ENCODE data around the gene FAM50B.

The FAM50B gene

GRCh38 chr6:3865463-3865862, 16.3 kb downstream of the FAM50B start:
- no peak for TF ChIP-seq EP300 (IDR thresholded peaks at IDR 0.05; ENCODE audit: borderline replicate concordance)
- no peak for TF ChIP-seq MAX (IDR thresholded peaks at IDR 0.05)
- TF ChIP-seq USF1 (IDR thresholded peaks at IDR 0.05) = no peak
- no peak for TF ChIP-seq TEAD4 (IDR thresholded peaks at IDR 0.05)
- TF ChIP-seq YY1 (IDR thresholded peaks at IDR 0.05; ENCODE audit: low read depth) = no peak
- no peak for TF ChIP-seq FOXM1 (IDR thresholded peaks at IDR 0.05; ENCODE audit: borderline replicate concordance, low read depth)
- no peak for TF ChIP-seq NFIC (IDR thresholded peaks at IDR 0.05)
- no peak for TF ChIP-seq CREB1 (IDR thresholded peaks at IDR 0.05; ENCODE audit: low read depth)
- no peak for TF ChIP-seq TCF12 (IDR thresholded peaks at IDR 0.05; ENCODE audit: low read depth)
- no peak for TF ChIP-seq ZBTB7A (IDR thresholded peaks at IDR 0.05; ENCODE audit: low read depth)
- no peak for TF ChIP-seq TAF1 (IDR thresholded peaks at IDR 0.05; ENCODE audit: low read depth)
- no peak for TF ChIP-seq EGR1 (IDR thresholded peaks at IDR 0.05)
- TF ChIP-seq RAD21 (IDR thresholded peaks at IDR 0.05; ENCODE audit: low read depth) = no peak

GRCh38 chr6:3867641-3868502, 18.7 kb downstream of the FAM50B start:
- TF ChIP-seq NFIC (IDR thresholded peaks at IDR 0.05) (no peak), FOXM1 (IDR thresholded peaks at IDR 0.05; ENCODE audit: borderline replicate concordance, low read depth) (no peak), RAD21 (IDR thresholded peaks at IDR 0.05; ENCODE audit: low read depth) (no peak), MAX (IDR thresholded peaks at IDR 0.05) (no peak), EP300 (IDR thresholded peaks at IDR 0.05; ENCODE audit: borderline replicate concordance) (no peak), CREB1 (IDR thresholded peaks at IDR 0.05; ENCODE audit: low read depth) (no peak), USF1 (IDR thresholded peaks at IDR 0.05) (no peak), EGR1 (IDR thresholded peaks at IDR 0.05) (no peak), REST (IDR thresholded peaks at IDR 0.05; ENCODE audit: low read depth) (no peak), ZBTB7A (IDR thresholded peaks at IDR 0.05; ENCODE audit: low read depth) (no peak), TAF1 (IDR thresholded peaks at IDR 0.05; ENCODE audit: low read depth) (no peak), YY1 (IDR thresholded peaks at IDR 0.05; ENCODE audit: low read depth) (no peak), TCF12 (IDR thresholded peaks at IDR 0.05; ENCODE audit: low read depth) (no peak), TEAD4 (IDR thresholded peaks at IDR 0.05) (no peak), CEBPB (IDR thresholded peaks at IDR 0.05) (no peak)

GRCh38 chr6:3868544-3868943, 19.4 kb downstream of the FAM50B start:
- TF ChIP-seq FOXM1 (IDR thresholded peaks at IDR 0.05; ENCODE audit: borderline replicate concordance, low read depth) (no peak), NFIC (IDR thresholded peaks at IDR 0.05) (no peak), ZBTB7A (IDR thresholded peaks at IDR 0.05; ENCODE audit: low read depth) (no peak), EGR1 (IDR thresholded peaks at IDR 0.05) (no peak), TAF1 (IDR thresholded peaks at IDR 0.05; ENCODE audit: low read depth) (no peak), TEAD4 (IDR thresholded peaks at IDR 0.05) (no peak), CREB1 (IDR thresholded peaks at IDR 0.05; ENCODE audit: low read depth) (no peak), YY1 (IDR thresholded peaks at IDR 0.05; ENCODE audit: low read depth) (no peak), MAX (IDR thresholded peaks at IDR 0.05) (no peak), REST (IDR thresholded peaks at IDR 0.05; ENCODE audit: low read depth) (no peak), USF1 (IDR thresholded peaks at IDR 0.05) (no peak), CEBPB (IDR thresholded peaks at IDR 0.05) (no peak)

- no peak for TF ChIP-seq ZBTB7A (IDR thresholded peaks at IDR 0.05; ENCODE audit: low read depth)
Measured at GRCh38 chr6:3869284-3869631, 20.1 kb downstream of the FAM50B start.

Measured in Ishikawa (cell line).